ENCODE data around the gene PRKD2.

The PRKD2 gene

GRCh38 chr19:46661020-46661731, 55.7 kb downstream of the PRKD2 start, which contains the start of gene DACT3:
DACT3 (minus strand) TSS chr19:46661182; CDS start chr19:46661064, 118 bp downstream.
- H3K4me1 Mint-ChIP-seq = peaks cover 23% of the 10 kb centered on the region
- peak within 1 kb of the TSS; percentile 94 for H3K4me3 Mint-ChIP-seq
- no peaks in the 10 kb centered on the region for H3K9me3 Mint-ChIP-seq
- H3K27me3 Mint-ChIP-seq (ENCODE audit: low read depth, poor library complexity) = peaks cover 16% of the 10 kb centered on the region
- peak; percentile 100 for DNase-seq
- peak within 1 kb of the TSS; percentile 95 for H3K27ac Mint-ChIP-seq
- H3K36me3 Mint-ChIP-seq (ENCODE audit: low read depth) = peaks cover 14% of the 10 kb centered on the region
- no peak for TF ChIP-seq CTCF (IDR thresholded peaks at IDR 0.05)

GRCh38 chr19:46660551-46661019, 56.3 kb downstream of the PRKD2 start:
- H3K4me3 Mint-ChIP-seq = peak overlapping the region; percentile 94
- no peak for TF ChIP-seq CTCF (IDR thresholded peaks at IDR 0.05)
- H3K27me3 Mint-ChIP-seq (ENCODE audit: low read depth, poor library complexity) = peaks cover 16% of the 10 kb centered on the region
- H3K27ac Mint-ChIP-seq = no peak overlapping the region
- H3K4me1 Mint-ChIP-seq = peaks cover 23% of the 10 kb centered on the region
- no peak for DNase-seq
- no peaks in the 10 kb centered on the region for H3K9me3 Mint-ChIP-seq
- peaks cover 14% of the 10 kb centered on the region for H3K36me3 Mint-ChIP-seq (ENCODE audit: low read depth)

GRCh38 chr19:46660008-46660517, 56.9 kb downstream of the PRKD2 start:
- H3K9me3 Mint-ChIP-seq = no peaks in the 10 kb centered on the region
- H3K27ac Mint-ChIP-seq = peak overlapping the region; percentile 95
- peak overlapping the region; percentile 94 for H3K4me3 Mint-ChIP-seq
- no peak for TF ChIP-seq CTCF (IDR thresholded peaks at IDR 0.05)
- peak; percentile 65 for DNase-seq
- H3K4me1 Mint-ChIP-seq = peaks cover 29% of the 10 kb centered on the region
- peaks cover 14% of the 10 kb centered on the region for H3K36me3 Mint-ChIP-seq (ENCODE audit: low read depth)
- peaks cover 16% of the 10 kb centered on the region for H3K27me3 Mint-ChIP-seq (ENCODE audit: low read depth, poor library complexity)

- DNase-seq = peak; percentile 79
- no peak for TF ChIP-seq CTCF (IDR thresholded peaks at IDR 0.05)
- Mint-ChIP-seq H3K27me3 (ENCODE audit: low read depth, poor library complexity) (peaks cover 15% of the 10 kb centered on the region), H3K9me3 (no peaks in the 10 kb centered on the region), H3K36me3 (ENCODE audit: low read depth) (peaks cover 14% of the 10 kb centered on the region), H3K27ac (peak overlapping the region; percentile 95), H3K4me3 (peak overlapping the region; percentile 94), H3K4me1 (peaks cover 35% of the 10 kb centered on the region)
Observed at GRCh38 chr19:46659151-46660007, 57.5 kb downstream of the PRKD2 start.

- Mint-ChIP-seq H3K27me3 (ENCODE audit: low read depth, poor library complexity) (peaks cover 26% of the 10 kb centered on the region), H3K4me3 (no peak overlapping the region), H3K36me3 (ENCODE audit: low read depth) (peaks cover 37% of the 10 kb centered on the region), H3K27ac (no peak overlapping the region), H3K9me3 (no peaks in the 10 kb centered on the region), H3K4me1 (peaks cover 37% of the 10 kb centered on the region)
- no peak for DNase-seq
- TF ChIP-seq CTCF (IDR thresholded peaks at IDR 0.05) = no peak
Observed at GRCh38 chr19:46656541-46656940, 60.4 kb downstream of the PRKD2 start.
